ENCODE measurements around the gene ABCC3. TPM values are rescaled to one million over a fixed set of nuclear protein-coding genes. Genes with fewer than 3 reads are reported as not detected.

ABCC3 gene
- total and polyA plus RNA-seq, 2 donors (not counting 1 experiment from before 2014, with no cell fraction given): 11.5 to 34.8 TPM

- Histone ChIP-seq H3K27ac (ENCODE audit: insufficient read depth, low read length) (no peak overlapping the region), H3K36me3 (ENCODE audit: control insufficient read depth, insufficient read depth, low read length) (no peaks in the 10 kb centered on the region), H3K9ac (ENCODE audit: insufficient read depth, low read length) (no peak overlapping the region), H3K4me2 (ENCODE audit: extremely low read depth, insufficient read depth, low read length) (no peak overlapping the region), H3K9me3 (ENCODE audit: control insufficient read depth, insufficient read depth, low read depth, low read length) (no peaks in the 10 kb centered on the region), H3K79me2 (ENCODE audit: control insufficient read depth, insufficient read depth, low read length) (no peaks in the 10 kb centered on the region), H4K20me1 (ENCODE audit: control insufficient read depth, extremely low read depth, insufficient read depth, low read length) (no peaks in the 10 kb centered on the region), H3K4me3 (replicated peaks in 1 of 4; ENCODE audit: control extremely low read depth in 1 of 4, insufficient read depth in 1 of 4, low read depth in 3 of 4, low read length in 4 of 4) (no peak overlapping the region), H3K4me1 (ENCODE audit: control insufficient read depth, extremely low read depth, insufficient read depth, low read length) (peaks cover 25% of the 10 kb centered on the region), H3K27me3 (ENCODE audit: control insufficient read depth, insufficient read depth, low read length) (no peaks in the 10 kb centered on the region), H2AFZ (ENCODE audit: low read length) (no peak overlapping the region)
- peak in 1 of 2 donors; percentile 57 for DNase-seq (ENCODE audit: low read depth in 2 of 2)
- TF ChIP-seq, protein P1, sequence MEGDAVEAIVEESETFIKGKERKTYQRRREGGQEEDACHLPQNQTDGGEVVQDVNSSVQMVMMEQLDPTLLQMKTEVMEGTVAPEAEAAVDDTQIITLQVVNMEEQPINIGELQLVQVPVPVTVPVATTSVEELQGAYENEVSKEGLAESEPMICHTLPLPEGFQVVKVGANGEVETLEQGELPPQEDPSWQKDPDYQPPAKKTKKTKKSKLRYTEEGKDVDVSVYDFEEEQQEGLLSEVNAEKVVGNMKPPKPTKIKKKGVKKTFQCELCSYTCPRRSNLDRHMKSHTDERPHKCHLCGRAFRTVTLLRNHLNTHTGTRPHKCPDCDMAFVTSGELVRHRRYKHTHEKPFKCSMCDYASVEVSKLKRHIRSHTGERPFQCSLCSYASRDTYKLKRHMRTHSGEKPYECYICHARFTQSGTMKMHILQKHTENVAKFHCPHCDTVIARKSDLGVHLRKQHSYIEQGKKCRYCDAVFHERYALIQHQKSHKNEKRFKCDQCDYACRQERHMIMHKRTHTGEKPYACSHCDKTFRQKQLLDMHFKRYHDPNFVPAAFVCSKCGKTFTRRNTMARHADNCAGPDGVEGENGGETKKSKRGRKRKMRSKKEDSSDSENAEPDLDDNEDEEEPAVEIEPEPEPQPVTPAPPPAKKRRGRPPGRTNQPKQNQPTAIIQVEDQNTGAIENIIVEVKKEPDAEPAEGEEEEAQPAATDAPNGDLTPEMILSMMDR (conservative IDR thresholded peaks at IDR 0.05 in 1 of 2, IDR thresholded peaks at IDR 0.05 in 1 of 2; ENCODE audit: low read depth in 1 of 2, low read length in 2 of 2): no peak
- no peak for TF ChIP-seq EZH2 (IDR thresholded peaks at IDR 0.05; ENCODE audit: low read length, missing control alignments)
Observed at GRCh38 chr17:50640686-50641351, 6.1 kb downstream of the ABCC3 start.

DNA sequence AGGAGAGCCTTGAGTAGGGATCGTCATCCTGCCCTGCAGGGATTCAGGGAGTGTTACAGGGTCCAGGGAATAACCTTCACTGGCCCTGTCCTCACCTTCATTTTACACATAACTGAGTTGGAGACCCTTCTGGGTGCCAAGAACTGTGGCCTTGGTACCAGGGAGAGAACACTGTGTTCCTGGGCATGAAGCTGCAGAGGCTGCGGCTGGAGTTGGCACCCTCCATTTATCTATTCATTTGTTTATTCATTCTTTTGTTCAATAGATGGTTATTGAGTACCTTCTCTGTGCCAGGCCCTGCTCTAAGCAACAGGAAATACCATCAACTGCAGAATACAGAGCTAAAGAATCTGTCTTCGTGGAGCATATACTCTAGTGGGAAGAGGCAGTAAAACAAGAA, 6.7 kb downstream of the ABCC3 start:
- Histone ChIP-seq H3K9me3 (ENCODE audit: control insufficient read depth, insufficient read depth, low read depth, low read length) (no peaks in the 10 kb centered on the region), H2AFZ (ENCODE audit: low read length) (no peak overlapping the region), H3K4me3 (replicated peaks in 1 of 4; ENCODE audit: control extremely low read depth in 1 of 4, insufficient read depth in 1 of 4, low read depth in 3 of 4, low read length in 4 of 4) (no peak overlapping the region), H4K20me1 (ENCODE audit: control insufficient read depth, extremely low read depth, insufficient read depth, low read length) (no peaks in the 10 kb centered on the region), H3K36me3 (ENCODE audit: control insufficient read depth, insufficient read depth, low read length) (no peaks in the 10 kb centered on the region), H3K27ac (ENCODE audit: insufficient read depth, low read length) (no peak overlapping the region), H3K4me2 (ENCODE audit: extremely low read depth, insufficient read depth, low read length) (no peak overlapping the region), H3K4me1 (ENCODE audit: control insufficient read depth, extremely low read depth, insufficient read depth, low read length) (peaks cover 24% of the 10 kb centered on the region), H3K27me3 (ENCODE audit: control insufficient read depth, insufficient read depth, low read length) (no peaks in the 10 kb centered on the region), H3K79me2 (ENCODE audit: control insufficient read depth, insufficient read depth, low read length) (no peaks in the 10 kb centered on the region), H3K9ac (ENCODE audit: insufficient read depth, low read length) (no peak overlapping the region)
- DNase-seq (ENCODE audit: low read depth in 2 of 2): no peak
- TF ChIP-seq, protein P1 (conservative IDR thresholded peaks at IDR 0.05 in 1 of 2, IDR thresholded peaks at IDR 0.05 in 1 of 2; ENCODE audit: low read depth in 1 of 2, low read length in 2 of 2): no peak
- no peak for TF ChIP-seq EZH2 (IDR thresholded peaks at IDR 0.05; ENCODE audit: low read length, missing control alignments)

DNA sequence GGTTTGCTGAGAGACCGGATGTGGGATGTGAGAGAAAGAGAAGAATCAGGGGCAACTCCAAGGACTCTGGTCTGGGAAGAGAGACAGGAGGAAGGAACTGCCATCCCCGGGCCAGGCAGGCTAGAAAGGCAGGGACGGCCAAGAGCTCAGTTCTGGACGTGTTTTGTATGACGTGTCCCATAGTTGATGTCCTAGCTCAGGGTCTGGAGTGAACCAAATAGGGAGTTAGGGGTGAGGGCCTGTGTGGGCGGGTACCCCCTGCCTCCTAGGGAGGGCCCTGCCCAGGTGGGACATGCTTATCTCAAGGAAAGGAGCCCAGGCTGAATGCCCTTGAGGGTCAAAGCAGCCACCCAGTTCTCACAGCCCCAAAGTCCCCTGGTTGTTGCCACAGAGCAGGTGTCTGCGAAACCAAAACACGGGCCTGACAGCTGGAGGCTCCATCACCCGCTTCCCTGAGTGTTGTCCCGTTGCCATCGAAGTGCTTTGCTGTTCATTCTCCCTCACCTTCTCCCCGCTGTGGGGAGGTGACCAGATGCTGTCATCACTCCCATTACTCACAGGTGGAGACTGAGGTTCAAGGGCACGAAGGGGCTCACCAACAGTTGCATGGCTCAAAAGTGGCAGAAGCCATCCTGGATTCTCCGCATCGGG, 7.5 kb downstream of the ABCC3 start:
- no peak overlapping the region for H3K4me2 ChIP-seq (ENCODE audit: extremely low read depth, insufficient read depth, low read length)
- TF ChIP-seq EZH2 (IDR thresholded peaks at IDR 0.05; ENCODE audit: low read length, missing control alignments): no peak
- TF ChIP-seq, protein P1 (conservative IDR thresholded peaks at IDR 0.05 in 1 of 2, IDR thresholded peaks at IDR 0.05 in 1 of 2; ENCODE audit: low read depth in 1 of 2, low read length in 2 of 2): no peak
- no peaks in the 10 kb centered on the region for H3K79me2 ChIP-seq (ENCODE audit: control insufficient read depth, insufficient read depth, low read length)

More for the DNA sequence above, 7.5 kb downstream of the ABCC3 start:
- H3K36me3 ChIP-seq (ENCODE audit: control insufficient read depth, insufficient read depth, low read length): no peaks in the 10 kb centered on the region
- H3K4me1 ChIP-seq (ENCODE audit: control insufficient read depth, extremely low read depth, insufficient read depth, low read length): peaks cover 24% of the 10 kb centered on the region
- DNase-seq (ENCODE audit: low read depth in 2 of 2): no peak
- H2AFZ ChIP-seq (ENCODE audit: low read length): no peak overlapping the region
- H3K27ac ChIP-seq (ENCODE audit: insufficient read depth, low read length): no peak overlapping the region
- H3K4me3 ChIP-seq (replicated peaks in 1 of 4; ENCODE audit: control extremely low read depth in 1 of 4, insufficient read depth in 1 of 4, low read depth in 3 of 4, low read length in 4 of 4): no peak overlapping the region
- no peaks in the 10 kb centered on the region for H4K20me1 ChIP-seq (ENCODE audit: control insufficient read depth, extremely low read depth, insufficient read depth, low read length)
- no peak overlapping the region for H3K9ac ChIP-seq (ENCODE audit: insufficient read depth, low read length)
- H3K27me3 ChIP-seq (ENCODE audit: control insufficient read depth, insufficient read depth, low read length): no peaks in the 10 kb centered on the region
- H3K9me3 ChIP-seq (ENCODE audit: control insufficient read depth, insufficient read depth, low read depth, low read length): no peaks in the 10 kb centered on the region
